K562 (cell line): ENCODE results near the gene MYO1B. TPM values are rescaled to one million over a fixed set of nuclear protein-coding genes. Genes with fewer than 3 reads are reported as not detected.

Experiments
- ZC3H4 ChIP-seq: sonication (generic); formaldehyde crosslinking; IDR thresholded peaks from 2 replicates; pipeline ENCODE4 v1.9.0; 2021; ENCODE audit warnings: missing genetic modification reagents, borderline replicate concordance
- polyA plus RNA-seq, 8 experiments: library from polyadenylated mRNA; depleted of rRNA in 4 of 8; stranded (reverse) in 5 of 8; unstranded in 3 of 8; fragments of >200 nt; fragmentation: Nextera tagmentation in 2 of 8; fragmentation: Illumina TruSeq in 1 of 8; extraction: Ambion mirVana in 2 of 8; extraction: Trizol in 1 of 8; gene quantifications; 2 replicates each; pipeline versions ENCODE4 v1.2.1 to v1.2.3, GENCODE V29; 2011 to 2014; ENCODE audit warnings: inconsistent platforms in 1 of 8, missing spikeins in 1 of 8
- total RNA-seq, 7 experiments: library from RNA; depleted of rRNA in 6 of 7; stranded (reverse); fragments of >200 nt in 6 of 7; fragmentation: Illumina TruSeq in 2 of 7; extraction: Trizol in 2 of 7; gene quantifications; 2 replicates each; pipeline versions ENCODE4 v1.2.1 to v1.2.3, GENCODE V29; 2011 to 2021; ENCODE audit warnings: low replicate concordance in 1 of 7
- TF ChIP-seq, protein P1 (sequence below): fragments of 450-650 bp; IDR thresholded peaks from 2 replicates; pipeline ENCODE4 v1.6.1; 2016; ENCODE audit warnings: mild to moderate bottlenecking, moderate library complexity

Gene MYO1B
- total and polyA plus RNA-seq, 9 of the 15 experiments (the other 6 are each of a cell fraction or from before 2014, with no cell fraction given): 0.04 to 0.33 (median 0.20) TPM; not detected in 5

- TF ChIP-seq, protein P1, sequence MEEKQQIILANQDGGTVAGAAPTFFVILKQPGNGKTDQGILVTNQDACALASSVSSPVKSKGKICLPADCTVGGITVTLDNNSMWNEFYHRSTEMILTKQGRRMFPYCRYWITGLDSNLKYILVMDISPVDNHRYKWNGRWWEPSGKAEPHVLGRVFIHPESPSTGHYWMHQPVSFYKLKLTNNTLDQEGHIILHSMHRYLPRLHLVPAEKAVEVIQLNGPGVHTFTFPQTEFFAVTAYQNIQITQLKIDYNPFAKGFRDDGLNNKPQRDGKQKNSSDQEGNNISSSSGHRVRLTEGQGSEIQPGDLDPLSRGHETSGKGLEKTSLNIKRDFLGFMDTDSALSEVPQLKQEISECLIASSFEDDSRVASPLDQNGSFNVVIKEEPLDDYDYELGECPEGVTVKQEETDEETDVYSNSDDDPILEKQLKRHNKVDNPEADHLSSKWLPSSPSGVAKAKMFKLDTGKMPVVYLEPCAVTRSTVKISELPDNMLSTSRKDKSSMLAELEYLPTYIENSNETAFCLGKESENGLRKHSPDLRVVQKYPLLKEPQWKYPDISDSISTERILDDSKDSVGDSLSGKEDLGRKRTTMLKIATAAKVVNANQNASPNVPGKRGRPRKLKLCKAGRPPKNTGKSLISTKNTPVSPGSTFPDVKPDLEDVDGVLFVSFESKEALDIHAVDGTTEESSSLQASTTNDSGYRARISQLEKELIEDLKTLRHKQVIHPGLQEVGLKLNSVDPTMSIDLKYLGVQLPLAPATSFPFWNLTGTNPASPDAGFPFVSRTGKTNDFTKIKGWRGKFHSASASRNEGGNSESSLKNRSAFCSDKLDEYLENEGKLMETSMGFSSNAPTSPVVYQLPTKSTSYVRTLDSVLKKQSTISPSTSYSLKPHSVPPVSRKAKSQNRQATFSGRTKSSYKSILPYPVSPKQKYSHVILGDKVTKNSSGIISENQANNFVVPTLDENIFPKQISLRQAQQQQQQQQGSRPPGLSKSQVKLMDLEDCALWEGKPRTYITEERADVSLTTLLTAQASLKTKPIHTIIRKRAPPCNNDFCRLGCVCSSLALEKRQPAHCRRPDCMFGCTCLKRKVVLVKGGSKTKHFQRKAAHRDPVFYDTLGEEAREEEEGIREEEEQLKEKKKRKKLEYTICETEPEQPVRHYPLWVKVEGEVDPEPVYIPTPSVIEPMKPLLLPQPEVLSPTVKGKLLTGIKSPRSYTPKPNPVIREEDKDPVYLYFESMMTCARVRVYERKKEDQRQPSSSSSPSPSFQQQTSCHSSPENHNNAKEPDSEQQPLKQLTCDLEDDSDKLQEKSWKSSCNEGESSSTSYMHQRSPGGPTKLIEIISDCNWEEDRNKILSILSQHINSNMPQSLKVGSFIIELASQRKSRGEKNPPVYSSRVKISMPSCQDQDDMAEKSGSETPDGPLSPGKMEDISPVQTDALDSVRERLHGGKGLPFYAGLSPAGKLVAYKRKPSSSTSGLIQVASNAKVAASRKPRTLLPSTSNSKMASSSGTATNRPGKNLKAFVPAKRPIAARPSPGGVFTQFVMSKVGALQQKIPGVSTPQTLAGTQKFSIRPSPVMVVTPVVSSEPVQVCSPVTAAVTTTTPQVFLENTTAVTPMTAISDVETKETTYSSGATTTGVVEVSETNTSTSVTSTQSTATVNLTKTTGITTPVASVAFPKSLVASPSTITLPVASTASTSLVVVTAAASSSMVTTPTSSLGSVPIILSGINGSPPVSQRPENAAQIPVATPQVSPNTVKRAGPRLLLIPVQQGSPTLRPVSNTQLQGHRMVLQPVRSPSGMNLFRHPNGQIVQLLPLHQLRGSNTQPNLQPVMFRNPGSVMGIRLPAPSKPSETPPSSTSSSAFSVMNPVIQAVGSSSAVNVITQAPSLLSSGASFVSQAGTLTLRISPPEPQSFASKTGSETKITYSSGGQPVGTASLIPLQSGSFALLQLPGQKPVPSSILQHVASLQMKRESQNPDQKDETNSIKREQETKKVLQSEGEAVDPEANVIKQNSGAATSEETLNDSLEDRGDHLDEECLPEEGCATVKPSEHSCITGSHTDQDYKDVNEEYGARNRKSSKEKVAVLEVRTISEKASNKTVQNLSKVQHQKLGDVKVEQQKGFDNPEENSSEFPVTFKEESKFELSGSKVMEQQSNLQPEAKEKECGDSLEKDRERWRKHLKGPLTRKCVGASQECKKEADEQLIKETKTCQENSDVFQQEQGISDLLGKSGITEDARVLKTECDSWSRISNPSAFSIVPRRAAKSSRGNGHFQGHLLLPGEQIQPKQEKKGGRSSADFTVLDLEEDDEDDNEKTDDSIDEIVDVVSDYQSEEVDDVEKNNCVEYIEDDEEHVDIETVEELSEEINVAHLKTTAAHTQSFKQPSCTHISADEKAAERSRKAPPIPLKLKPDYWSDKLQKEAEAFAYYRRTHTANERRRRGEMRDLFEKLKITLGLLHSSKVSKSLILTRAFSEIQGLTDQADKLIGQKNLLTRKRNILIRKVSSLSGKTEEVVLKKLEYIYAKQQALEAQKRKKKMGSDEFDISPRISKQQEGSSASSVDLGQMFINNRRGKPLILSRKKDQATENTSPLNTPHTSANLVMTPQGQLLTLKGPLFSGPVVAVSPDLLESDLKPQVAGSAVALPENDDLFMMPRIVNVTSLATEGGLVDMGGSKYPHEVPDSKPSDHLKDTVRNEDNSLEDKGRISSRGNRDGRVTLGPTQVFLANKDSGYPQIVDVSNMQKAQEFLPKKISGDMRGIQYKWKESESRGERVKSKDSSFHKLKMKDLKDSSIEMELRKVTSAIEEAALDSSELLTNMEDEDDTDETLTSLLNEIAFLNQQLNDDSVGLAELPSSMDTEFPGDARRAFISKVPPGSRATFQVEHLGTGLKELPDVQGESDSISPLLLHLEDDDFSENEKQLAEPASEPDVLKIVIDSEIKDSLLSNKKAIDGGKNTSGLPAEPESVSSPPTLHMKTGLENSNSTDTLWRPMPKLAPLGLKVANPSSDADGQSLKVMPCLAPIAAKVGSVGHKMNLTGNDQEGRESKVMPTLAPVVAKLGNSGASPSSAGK: no peak
- TF ChIP-seq ZC3H4 (CRISPR knock-in tag): no peak
- TF ChIP-seq, all 486 proteins: peak for 0
Observed at GRCh38 chr2:191245869-191246531, 796 bp downstream of the MYO1B start (continued).
